OCI-LY1 (cell line): Measurements from ENCODE around the gene TOP3B.

Experiments used
- H2AFZ ChIP-seq: fragments of 200-600 bp; sonication (generic), shearing (Covaris generic); 2 replicates; pipeline ENCODE4 v1.6.0; 2014; ENCODE audit warnings: antibody characterized with exemption, mild to moderate bottlenecking, low read length
- H3F3A ChIP-seq: fragments of 200-600 bp; sonication (generic), shearing (Covaris generic); 2 replicates; pipeline ENCODE4 v1.6.0; 2014; ENCODE audit warnings: mild to moderate bottlenecking, antibody characterized with exemption, low read length, moderate library complexity; ENCODE audit not compliant: insufficient read depth
- H3K27ac ChIP-seq: fragments of 200-600 bp; sonication (generic); 2 replicates; pipeline ENCODE4 v1.5.1; 2014; ENCODE audit warnings: low read length, mixed run types, mild to moderate bottlenecking, low read depth; ENCODE audit not compliant: poor library complexity, severe bottlenecking
- H3K27me3 ChIP-seq: fragments of 200-600 bp; sonication (generic); 2 replicates; pipeline ENCODE4 v1.6.0; 2014; ENCODE audit warnings: antibody characterized with exemption, mild to moderate bottlenecking, low read length, moderate library complexity; ENCODE audit not compliant: insufficient read depth
- H3K36me3 ChIP-seq: fragments of 200-600 bp; sonication (generic); 2 replicates; pipeline ENCODE4 v1.6.1; 2014; ENCODE audit warnings: mild to moderate bottlenecking, antibody characterized with exemption, low read length, moderate library complexity, mixed read lengths; ENCODE audit not compliant: insufficient read depth
- H3K4me1 ChIP-seq: fragments of 200-600 bp; sonication (generic); 2 replicates; pipeline ENCODE4 v1.5.1; 2014; ENCODE audit warnings: mild to moderate bottlenecking, low read length, moderate library complexity; ENCODE audit not compliant: insufficient read depth, severe bottlenecking
- H3K4me2 ChIP-seq: fragments of 200-600 bp; sonication (generic), shearing (Covaris generic); 2 replicates; pipeline ENCODE4 v1.6.1; 2014; ENCODE audit warnings: low read length
- H3K4me3 ChIP-seq: fragments of 200-600 bp; sonication (generic); 2 replicates; pipeline ENCODE4 v1.5.1; 2014; ENCODE audit warnings: low read length, low read depth, mild to moderate bottlenecking, mixed read lengths; ENCODE audit not compliant: poor library complexity, severe bottlenecking
- H3K79me2 ChIP-seq: fragments of 200-600 bp; shearing (Covaris generic); 2 replicates; pipeline ENCODE4 v1.6.1; 2016; ENCODE audit warnings: mixed run types, low read length, mixed read lengths; ENCODE audit not compliant: insufficient read depth
- H3K9ac ChIP-seq: fragments of 200-600 bp; sonication (generic), shearing (Covaris generic); 2 replicates; pipeline ENCODE4 v1.6.1; 2014; ENCODE audit warnings: mild to moderate bottlenecking, low read length, mixed read lengths
- H3K9me2 ChIP-seq: fragments of 200-600 bp; sonication (generic), shearing (Covaris generic); 2 replicates; pipeline ENCODE4 v1.6.1; 2014; ENCODE audit warnings: low read depth, mild to moderate bottlenecking, low read length, mixed read lengths
- H3K9me3 ChIP-seq: fragments of 200-600 bp; shearing (Covaris generic); 2 replicates; pipeline ENCODE4 v1.6.1; 2014; ENCODE audit warnings: low read length, mixed read lengths
- H4K20me1 ChIP-seq: fragments of 200-600 bp; sonication (generic), shearing (Covaris generic); 2 replicates; pipeline ENCODE4 v1.6.0; 2016; ENCODE audit warnings: mild to moderate bottlenecking, low read length; ENCODE audit not compliant: insufficient read depth
- EZH2 ChIP-seq: fragments of 200-600 bp; sonication (generic), shearing (Covaris generic); IDR thresholded peaks from 2 replicates; pipeline ENCODE4 v1.8.0; 2017; ENCODE audit warnings: borderline replicate concordance, mixed run types, mild to moderate bottlenecking, antibody characterized with exemption, low read length, moderate library complexity, mixed read lengths
- TF ChIP-seq, protein P1 (sequence below): fragments of 200-600 bp; sonication (generic), shearing (Covaris generic); IDR thresholded peaks from 2 replicates; pipeline ENCODE4 v1.5.1; 2017; ENCODE audit warnings: mild to moderate bottlenecking, antibody characterized with exemption, low read length, moderate library complexity, mixed read lengths

The TOP3B gene

DNA sequence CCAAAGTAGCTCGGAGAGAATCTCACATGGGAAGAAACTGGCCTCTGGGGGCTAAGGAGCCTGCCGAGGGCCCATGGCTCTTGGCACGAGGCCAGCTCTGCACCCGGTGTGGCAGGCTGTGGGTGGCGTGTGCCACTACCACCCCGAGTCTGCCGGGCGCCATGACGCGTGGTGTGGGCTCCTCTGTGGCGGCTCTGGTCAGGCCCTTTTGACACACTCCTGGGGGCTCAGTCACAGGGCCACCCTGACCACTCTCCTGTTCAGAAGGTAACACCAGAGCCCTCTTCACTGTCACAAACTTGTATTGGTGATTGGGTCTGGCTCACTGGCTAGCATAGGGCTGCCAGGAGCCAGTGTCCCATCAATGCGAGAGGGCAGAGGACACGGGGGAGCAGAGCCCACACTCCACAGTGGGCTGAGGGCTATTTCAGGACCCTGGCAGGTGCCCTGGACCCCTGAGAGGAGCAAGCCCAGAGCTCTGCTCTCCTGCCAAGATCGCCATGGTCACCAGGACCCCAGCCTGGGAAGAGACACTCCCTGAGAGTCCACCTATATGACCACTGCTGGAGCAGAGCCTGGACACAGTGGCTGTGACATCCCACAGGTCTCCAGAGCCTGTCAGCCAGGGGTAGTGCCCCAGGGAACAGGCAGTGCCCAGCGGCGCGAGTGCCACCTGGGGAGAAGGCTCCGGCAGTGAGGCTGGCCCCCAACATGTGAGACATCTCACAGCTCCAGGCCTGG, 21.3 kb downstream of the TOP3B start:
- no peak overlapping the region for H2AFZ ChIP-seq
- TF ChIP-seq EZH2 = no peak
- TF ChIP-seq, protein P1, sequence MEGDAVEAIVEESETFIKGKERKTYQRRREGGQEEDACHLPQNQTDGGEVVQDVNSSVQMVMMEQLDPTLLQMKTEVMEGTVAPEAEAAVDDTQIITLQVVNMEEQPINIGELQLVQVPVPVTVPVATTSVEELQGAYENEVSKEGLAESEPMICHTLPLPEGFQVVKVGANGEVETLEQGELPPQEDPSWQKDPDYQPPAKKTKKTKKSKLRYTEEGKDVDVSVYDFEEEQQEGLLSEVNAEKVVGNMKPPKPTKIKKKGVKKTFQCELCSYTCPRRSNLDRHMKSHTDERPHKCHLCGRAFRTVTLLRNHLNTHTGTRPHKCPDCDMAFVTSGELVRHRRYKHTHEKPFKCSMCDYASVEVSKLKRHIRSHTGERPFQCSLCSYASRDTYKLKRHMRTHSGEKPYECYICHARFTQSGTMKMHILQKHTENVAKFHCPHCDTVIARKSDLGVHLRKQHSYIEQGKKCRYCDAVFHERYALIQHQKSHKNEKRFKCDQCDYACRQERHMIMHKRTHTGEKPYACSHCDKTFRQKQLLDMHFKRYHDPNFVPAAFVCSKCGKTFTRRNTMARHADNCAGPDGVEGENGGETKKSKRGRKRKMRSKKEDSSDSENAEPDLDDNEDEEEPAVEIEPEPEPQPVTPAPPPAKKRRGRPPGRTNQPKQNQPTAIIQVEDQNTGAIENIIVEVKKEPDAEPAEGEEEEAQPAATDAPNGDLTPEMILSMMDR = no peak
- H3K4me3 ChIP-seq = no peak overlapping the region
- no peaks in the 10 kb centered on the region for H3F3A ChIP-seq
- H3K4me2 ChIP-seq = no peak overlapping the region
- H3K27ac ChIP-seq = no peak overlapping the region
- peaks cover 77% of the 10 kb centered on the region for H3K36me3 ChIP-seq
- H3K4me1 ChIP-seq = no peaks in the 10 kb centered on the region
- H3K9me2 ChIP-seq = no peaks in the 10 kb centered on the region
- no peaks in the 10 kb centered on the region for H3K79me2 ChIP-seq
- no peaks in the 10 kb centered on the region for H3K9me3 ChIP-seq
- no peak overlapping the region for H3K9ac ChIP-seq
- no peaks in the 10 kb centered on the region for H3K27me3 ChIP-seq
- no peaks in the 10 kb centered on the region for H4K20me1 ChIP-seq

DNA sequence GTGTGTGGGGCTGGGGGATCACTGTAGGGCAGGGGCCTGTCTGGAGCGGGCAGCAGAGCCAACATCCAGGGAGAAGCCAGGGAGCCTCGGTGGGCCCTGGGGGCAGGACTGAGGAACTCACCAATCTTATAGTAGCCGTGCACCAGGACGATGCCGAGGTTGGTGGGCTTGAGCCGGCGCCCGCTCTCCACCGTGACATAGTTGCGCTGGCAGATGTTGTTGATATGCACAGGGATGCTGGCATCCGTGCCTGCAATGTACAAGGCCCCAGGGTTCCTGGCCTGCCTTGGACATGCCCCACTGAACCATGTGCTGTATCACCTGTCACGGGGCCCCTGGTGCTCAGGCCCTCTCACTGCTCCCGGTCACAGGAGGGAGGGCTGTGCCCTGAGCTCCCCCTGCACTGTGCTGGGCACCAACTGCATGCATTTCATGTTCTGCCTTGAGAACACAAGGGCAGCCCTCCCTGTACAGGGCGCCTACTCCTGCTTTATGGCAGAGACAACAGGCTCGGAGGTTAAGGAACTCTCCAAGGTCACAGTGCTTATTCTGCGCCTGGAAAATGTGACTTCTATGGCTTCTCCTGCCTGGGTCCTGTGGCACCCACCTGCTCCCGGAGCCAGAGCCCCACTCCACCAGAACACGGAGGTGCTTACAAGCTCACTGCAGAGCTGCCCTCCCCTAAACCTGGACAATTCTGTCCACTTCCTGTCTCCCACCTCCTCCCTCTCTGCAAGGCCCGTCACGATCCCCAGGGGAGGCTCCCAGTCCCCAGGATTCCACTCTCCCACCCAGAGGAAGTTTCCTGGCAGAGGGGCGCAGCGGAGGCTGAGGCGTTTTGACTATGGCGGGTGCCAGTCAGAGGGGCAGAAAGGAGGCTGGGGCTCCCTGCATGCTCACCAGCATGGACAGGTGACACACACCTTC, 22.1 kb downstream of the TOP3B start:
- Histone ChIP-seq H4K20me1 (no peaks in the 10 kb centered on the region), H2AFZ (no peak overlapping the region), H3F3A (no peaks in the 10 kb centered on the region), H3K79me2 (no peaks in the 10 kb centered on the region), H3K9me2 (no peaks in the 10 kb centered on the region), H3K27ac (no peak overlapping the region), H3K27me3 (no peaks in the 10 kb centered on the region), H3K36me3 (peaks cover 69% of the 10 kb centered on the region), H3K4me1 (no peaks in the 10 kb centered on the region), H3K9me3 (no peaks in the 10 kb centered on the region), H3K9ac (no peak overlapping the region), H3K4me3 (no peak overlapping the region), H3K4me2 (no peak overlapping the region)
- TF ChIP-seq, protein P1 = no peak
- no peak for TF ChIP-seq EZH2

DNA sequence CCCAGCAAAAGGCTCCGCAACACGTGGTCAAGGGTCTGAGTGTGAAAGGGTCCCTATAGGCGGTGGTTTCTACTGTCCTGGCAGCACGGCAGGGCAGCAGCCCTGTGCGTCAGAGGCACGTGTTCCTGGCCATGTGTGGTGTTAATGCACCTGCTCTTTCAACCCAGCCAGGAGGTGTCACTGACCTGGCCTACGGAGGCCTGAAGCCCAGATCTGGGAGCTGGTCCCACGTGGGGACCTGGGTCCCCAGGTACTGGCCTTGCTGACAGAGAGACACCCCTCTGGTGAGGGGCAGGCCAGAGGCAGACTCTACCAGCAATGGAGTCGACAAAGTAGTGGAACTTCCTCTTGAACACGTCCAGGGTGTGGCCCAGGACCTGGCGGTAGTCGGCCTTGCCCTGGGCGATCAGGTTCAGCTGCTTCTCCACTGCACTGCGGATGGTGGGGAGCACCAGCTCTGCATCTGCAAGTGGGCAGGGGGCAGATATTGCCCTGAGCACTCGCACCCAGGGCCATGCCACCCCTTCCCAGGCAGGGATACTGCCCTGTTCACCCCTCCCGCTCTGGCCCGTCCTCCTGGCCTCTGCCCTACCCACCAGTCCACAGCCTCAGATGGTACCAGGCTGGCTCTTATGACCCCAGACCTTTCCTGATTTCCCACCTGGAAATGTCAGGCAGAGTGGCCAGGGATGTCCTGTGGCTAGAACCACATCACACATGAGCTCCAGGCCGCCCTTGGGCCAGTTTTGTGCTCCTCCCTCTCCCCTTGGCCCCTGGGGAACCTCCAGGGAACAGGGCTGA, 23.1 kb downstream of the TOP3B start:
- Histone ChIP-seq H3K27ac (no peak overlapping the region), H3K9me3 (no peaks in the 10 kb centered on the region), H3K4me2 (no peak overlapping the region), H3K4me1 (no peaks in the 10 kb centered on the region), H3K9ac (no peak overlapping the region), H3K27me3 (no peaks in the 10 kb centered on the region), H3K36me3 (peaks cover 59% of the 10 kb centered on the region), H3F3A (no peaks in the 10 kb centered on the region), H4K20me1 (no peaks in the 10 kb centered on the region), H3K9me2 (no peaks in the 10 kb centered on the region), H3K4me3 (no peak overlapping the region), H3K79me2 (no peaks in the 10 kb centered on the region), H2AFZ (no peak overlapping the region)
- TF ChIP-seq, protein P1 = no peak
- TF ChIP-seq EZH2 = no peak
